HL-60 (cell line): ENCODE measurements around the gene GRIK2.
A peak's percentile ranks its signal among the peaks of the same experiment; 100 is the strongest.
"Not testable (repeated sequence)": the region's sequence is repeated elsewhere in the genome, so short reads cannot be mapped to it uniquely, and the experiment has no call there.

Experiments
- DNase-seq, 2 experiments: peaks; one replicate each; pipeline ENCODE4 v3.0.0-alpha.2; 2010 to 2020; ENCODE audit warnings: low read depth in 1 of 2, low spot score in 1 of 2
- H3K27ac ChIP-seq: fragments of 250-450 bp; sonication (Bioruptor Pico); replicated peaks from 2 replicates; pipeline ENCODE4 v1.5.1; 2020; ENCODE audit warnings: mild to moderate bottlenecking, moderate library complexity
- H3K27me3 ChIP-seq: fragments of 250-450 bp; sonication (Bioruptor Pico); 2 replicates; pipeline ENCODE4 v1.5.1; 2021; ENCODE audit warnings: mild to moderate bottlenecking, moderate library complexity; ENCODE audit not compliant: insufficient read depth, poor library complexity, severe bottlenecking
- H3K4me3 ChIP-seq: replicated peaks from 2 replicates; pipeline ENCODE4 v1.5.1; 2011; ENCODE audit warnings: mild to moderate bottlenecking, control low read depth, low read length; ENCODE audit not compliant: insufficient read depth
- GABPA ChIP-seq: IDR thresholded peaks from 2 replicates; pipeline ENCODE4 v1.6.1; 2012; ENCODE audit warnings: low read depth
- POLR2AphosphoS5 ChIP-seq: IDR thresholded peaks from 2 replicates; pipeline ENCODE4 v1.6.1; 2012; ENCODE audit warnings: low read depth
- SPI1 ChIP-seq: IDR thresholded peaks from 2 replicates; pipeline ENCODE4 v1.6.1; 2012; ENCODE audit warnings: low read depth, mild to moderate bottlenecking, borderline replicate concordance
- TF ChIP-seq, protein P1 (sequence below): IDR thresholded peaks from one replicate; pipeline ENCODE4 v1.5.1; 2011; ENCODE audit warnings: low read length, control low read depth, inconsistent platforms; ENCODE audit not compliant: insufficient read depth
- TF ChIP-seq, protein P2 (sequence below): IDR thresholded peaks from 2 replicates; pipeline ENCODE4 v1.6.1; 2012; ENCODE audit warnings: low read depth; ENCODE audit not compliant: insufficient replicate concordance

Gene GRIK2

DNA sequence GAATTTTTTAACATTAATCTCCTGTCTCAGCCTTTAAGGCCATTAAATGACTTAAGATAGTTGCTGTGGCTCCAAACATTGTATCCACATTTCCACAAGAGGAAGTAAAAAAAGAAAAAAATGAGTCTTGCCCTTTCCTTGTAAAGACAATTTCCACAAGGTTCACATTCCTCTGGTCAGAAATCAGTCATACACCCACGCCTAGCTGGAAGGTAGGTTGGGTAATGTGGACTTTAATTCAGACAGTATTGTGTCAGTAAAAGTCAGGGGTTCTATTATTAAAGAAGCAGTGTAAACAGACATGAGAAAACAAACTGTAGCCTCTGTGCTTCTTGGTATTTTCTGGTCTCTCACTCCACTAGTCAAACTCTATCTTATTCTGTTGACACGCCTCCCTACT, 682.0 kb downstream of the GRIK2 start:
- no peak overlapping the region for H3K27ac ChIP-seq
- H3K27me3 ChIP-seq = no peaks in the 10 kb centered on the region
- no peak for DNase-seq
- H3K4me3 ChIP-seq = no peak overlapping the region
- TF ChIP-seq POLR2AphosphoS5 (no peak), SPI1 (no peak), GABPA (no peak)
- TF ChIP-seq, protein P1, sequence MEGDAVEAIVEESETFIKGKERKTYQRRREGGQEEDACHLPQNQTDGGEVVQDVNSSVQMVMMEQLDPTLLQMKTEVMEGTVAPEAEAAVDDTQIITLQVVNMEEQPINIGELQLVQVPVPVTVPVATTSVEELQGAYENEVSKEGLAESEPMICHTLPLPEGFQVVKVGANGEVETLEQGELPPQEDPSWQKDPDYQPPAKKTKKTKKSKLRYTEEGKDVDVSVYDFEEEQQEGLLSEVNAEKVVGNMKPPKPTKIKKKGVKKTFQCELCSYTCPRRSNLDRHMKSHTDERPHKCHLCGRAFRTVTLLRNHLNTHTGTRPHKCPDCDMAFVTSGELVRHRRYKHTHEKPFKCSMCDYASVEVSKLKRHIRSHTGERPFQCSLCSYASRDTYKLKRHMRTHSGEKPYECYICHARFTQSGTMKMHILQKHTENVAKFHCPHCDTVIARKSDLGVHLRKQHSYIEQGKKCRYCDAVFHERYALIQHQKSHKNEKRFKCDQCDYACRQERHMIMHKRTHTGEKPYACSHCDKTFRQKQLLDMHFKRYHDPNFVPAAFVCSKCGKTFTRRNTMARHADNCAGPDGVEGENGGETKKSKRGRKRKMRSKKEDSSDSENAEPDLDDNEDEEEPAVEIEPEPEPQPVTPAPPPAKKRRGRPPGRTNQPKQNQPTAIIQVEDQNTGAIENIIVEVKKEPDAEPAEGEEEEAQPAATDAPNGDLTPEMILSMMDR = no peak
- TF ChIP-seq, protein P2, sequence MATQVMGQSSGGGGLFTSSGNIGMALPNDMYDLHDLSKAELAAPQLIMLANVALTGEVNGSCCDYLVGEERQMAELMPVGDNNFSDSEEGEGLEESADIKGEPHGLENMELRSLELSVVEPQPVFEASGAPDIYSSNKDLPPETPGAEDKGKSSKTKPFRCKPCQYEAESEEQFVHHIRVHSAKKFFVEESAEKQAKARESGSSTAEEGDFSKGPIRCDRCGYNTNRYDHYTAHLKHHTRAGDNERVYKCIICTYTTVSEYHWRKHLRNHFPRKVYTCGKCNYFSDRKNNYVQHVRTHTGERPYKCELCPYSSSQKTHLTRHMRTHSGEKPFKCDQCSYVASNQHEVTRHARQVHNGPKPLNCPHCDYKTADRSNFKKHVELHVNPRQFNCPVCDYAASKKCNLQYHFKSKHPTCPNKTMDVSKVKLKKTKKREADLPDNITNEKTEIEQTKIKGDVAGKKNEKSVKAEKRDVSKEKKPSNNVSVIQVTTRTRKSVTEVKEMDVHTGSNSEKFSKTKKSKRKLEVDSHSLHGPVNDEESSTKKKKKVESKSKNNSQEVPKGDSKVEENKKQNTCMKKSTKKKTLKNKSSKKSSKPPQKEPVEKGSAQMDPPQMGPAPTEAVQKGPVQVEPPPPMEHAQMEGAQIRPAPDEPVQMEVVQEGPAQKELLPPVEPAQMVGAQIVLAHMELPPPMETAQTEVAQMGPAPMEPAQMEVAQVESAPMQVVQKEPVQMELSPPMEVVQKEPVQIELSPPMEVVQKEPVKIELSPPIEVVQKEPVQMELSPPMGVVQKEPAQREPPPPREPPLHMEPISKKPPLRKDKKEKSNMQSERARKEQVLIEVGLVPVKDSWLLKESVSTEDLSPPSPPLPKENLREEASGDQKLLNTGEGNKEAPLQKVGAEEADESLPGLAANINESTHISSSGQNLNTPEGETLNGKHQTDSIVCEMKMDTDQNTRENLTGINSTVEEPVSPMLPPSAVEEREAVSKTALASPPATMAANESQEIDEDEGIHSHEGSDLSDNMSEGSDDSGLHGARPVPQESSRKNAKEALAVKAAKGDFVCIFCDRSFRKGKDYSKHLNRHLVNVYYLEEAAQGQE = no peak

DNA sequence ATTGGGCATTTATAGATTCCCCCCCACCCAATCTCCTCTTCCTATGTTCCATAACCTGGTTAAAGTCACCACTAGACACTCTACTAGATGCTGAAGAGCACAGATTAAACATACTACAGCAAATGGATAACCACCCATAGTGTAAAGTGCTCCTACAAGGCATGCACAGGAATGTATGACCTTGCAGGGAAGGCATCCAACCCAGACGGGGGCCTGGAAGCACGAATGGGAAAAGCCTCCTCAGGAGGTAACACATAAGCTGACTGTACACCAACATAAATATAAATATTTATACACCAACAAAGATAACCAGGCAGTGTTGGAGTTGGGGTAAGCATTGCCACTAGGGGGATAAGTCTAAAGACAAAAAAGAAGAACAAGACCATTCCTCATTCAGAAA, 691.7 kb downstream of the GRIK2 start:
- TF ChIP-seq, protein P2 = no peak
- TF ChIP-seq, protein P1 = no peak
- TF ChIP-seq POLR2AphosphoS5 (no peak), SPI1 (no peak), GABPA (no peak)
- Histone ChIP-seq H3K4me3 (no peak overlapping the region), H3K27me3 (no peaks in the 10 kb centered on the region), H3K27ac (no peak overlapping the region)
- DNase-seq = no peak

DNA sequence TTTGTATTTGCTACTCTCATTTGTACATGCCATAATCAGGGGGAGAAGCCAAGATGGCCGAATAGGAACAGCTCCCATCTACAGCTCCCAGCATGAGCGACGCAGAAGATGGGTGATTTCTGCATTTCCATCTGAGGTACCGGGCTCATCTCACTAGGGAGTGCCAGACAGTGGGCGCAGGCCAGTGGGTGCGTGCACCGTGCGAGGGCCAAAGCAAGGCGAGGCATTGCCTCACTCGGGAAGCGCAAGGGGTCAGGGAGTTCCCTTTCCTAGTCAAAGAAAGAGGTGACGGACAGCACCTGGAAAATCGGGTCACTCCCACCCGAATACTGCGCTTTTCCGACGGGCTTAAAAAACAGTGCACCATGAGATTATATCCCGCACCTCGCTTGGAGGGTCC, 694.7 kb downstream of the GRIK2 start:
- not testable (repeated sequence) for H3K27me3 ChIP-seq, H3K27ac ChIP-seq, H3K4me3 ChIP-seq, DNase-seq

DNA sequence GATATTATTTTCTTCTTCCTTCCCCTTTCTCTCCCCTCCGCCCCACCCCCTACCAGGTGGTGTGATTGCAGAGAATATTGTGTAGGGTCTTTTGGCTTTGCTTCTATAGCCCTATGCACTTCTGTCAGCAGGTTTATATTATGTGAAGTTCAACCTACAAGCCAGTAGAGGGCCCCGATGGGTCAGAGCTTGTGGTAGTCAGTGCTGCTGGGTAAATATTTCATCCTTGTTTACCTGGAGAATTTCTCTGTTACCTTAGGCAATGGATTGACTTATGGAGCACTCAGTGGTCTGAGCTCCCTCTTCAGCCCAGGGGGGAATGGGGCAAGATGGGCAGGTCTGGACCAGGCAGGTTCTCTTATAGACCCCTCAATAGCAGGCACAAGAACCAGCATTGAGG, 720.9 kb downstream of the GRIK2 start:
- Histone ChIP-seq H3K27ac (no peak overlapping the region), H3K27me3 (no peaks in the 10 kb centered on the region), H3K4me3 (no peak overlapping the region)
- TF ChIP-seq, protein P1 = no peak
- DNase-seq = peak in 1 of 2 experiments; percentile 14
